ENCODE data around the gene MAPK1.

GRCh38 chr22:21780259-21780658 lies 87.2 kb downstream of the MAPK1 start:
- no peak for TF ChIP-seq GATA2 (IDR thresholded peaks at IDR 0.05; ENCODE audit: low read depth, low read length)
- no peak for TF ChIP-seq GATA3 (IDR thresholded peaks at IDR 0.05; ENCODE audit: low read depth, low read length)

All from SH-SY5Y (cell line).